Measurements from ENCODE around the gene EIF5. TPM values are rescaled to one million over a fixed set of nuclear protein-coding genes. Genes with fewer than 3 reads are reported as not detected.

The EIF5 gene
- total and polyA plus RNA-seq, 2 of the 4 experiments (the other 2 are of a cell fraction): 181 to 241 TPM

DNA sequence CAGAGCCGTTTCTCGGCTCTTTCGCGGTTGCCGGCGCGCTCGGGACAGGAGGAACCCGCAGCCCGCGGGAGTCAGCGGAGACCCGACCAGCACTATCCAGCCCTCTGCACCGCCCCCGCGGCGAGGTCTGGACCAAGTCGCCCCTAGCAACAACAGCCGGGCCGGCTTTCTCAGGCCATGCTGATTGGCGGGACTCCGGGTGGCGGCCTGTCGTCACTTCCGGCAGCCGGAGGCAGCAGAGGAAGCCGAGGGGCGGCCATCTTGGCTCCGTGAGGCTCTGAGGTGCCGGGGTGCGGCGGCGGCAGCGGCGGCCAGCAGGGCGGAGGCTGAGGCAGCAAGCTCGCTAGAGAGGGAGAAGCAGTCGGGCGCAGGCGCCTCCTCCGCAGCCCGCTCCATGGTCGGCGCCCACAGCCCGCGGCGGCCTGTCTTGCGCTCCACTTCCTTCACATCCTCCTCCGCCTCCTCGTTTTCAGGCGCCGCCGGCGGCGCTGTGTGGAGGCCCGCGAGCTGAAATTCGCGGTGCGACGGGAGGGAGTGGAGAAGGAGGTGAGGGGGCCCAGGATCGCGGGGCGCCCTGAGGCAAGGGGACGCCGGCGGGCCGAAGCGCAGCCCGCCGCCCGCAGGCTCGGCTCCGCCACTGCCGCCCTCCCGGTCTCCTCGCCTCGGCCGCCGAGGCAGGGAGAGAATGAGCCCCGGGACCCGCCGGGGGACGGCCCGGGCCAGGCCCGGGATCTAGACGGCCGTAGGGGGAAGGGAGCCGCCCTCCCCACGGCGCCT is 51.3 kb downstream of the EIF5 start, which contains the start of gene MARK3:
Gene MARK3, plus strand, starts transcription at position 264 of the 777 bp plus-strand sequence. CDS start 615 bp downstream, outside the sequence.
- H3K4me1 ChIP-seq (ENCODE audit: control insufficient read depth, insufficient read depth, low read length): peaks cover 12% of the 10 kb centered on the region
- H2BK15ac ChIP-seq (ENCODE audit: low read depth, low read length): peak within 1 kb of the TSS; percentile 63; the same call in 1 of the 3 replicates
- H2BK20ac ChIP-seq (ENCODE audit: low read depth, low read length): peak within 1 kb of the TSS; percentile 55; the same call in 1 of the 2 replicates
- dilution Hi-C loops (cut with HindIII; ENCODE audit: low sequenced_read_pairs, unreplicated experiment): no loop called here
- peak within 1 kb of the TSS; percentile 91 for H2AFZ ChIP-seq (replicated peaks; ENCODE audit: low read length, poor library complexity)
- H3K9ac ChIP-seq (ENCODE audit: low read depth, low read length): peak within 1 kb of the TSS; percentile 99
- H2AK5ac ChIP-seq (ENCODE audit: low read depth, low read length): peak within 1 kb of the TSS; percentile 92
- WGBS, 2 experiments (ENCODE audit: extremely low coverage in 2 of 2, insufficient read length in 1 of 2): 2% methylated on average over 40 of the region's 91 CpGs; no CpG with 5 or more reads in 1 of the 2 experiments
- DNase-seq (peak; percentile 95), ATAC-seq (ENCODE audit: low read depth) (peak; percentile 95)
- H3K4ac ChIP-seq (ENCODE audit: low read depth, low read length): peak within 1 kb of the TSS; percentile 88
- peak within 1 kb of the TSS; percentile 67 to 80 for H4K8ac ChIP-seq (ENCODE audit: low read depth in 2 of 2, low read length in 2 of 2)
- peak within 1 kb of the TSS; percentile 100 for H3K4me3 ChIP-seq (ENCODE audit: insufficient read depth, low read depth, low read length)
- peaks cover 14% of the 10 kb centered on the region for H3K9me1 ChIP-seq (ENCODE audit: insufficient read depth, low read length)
- H2BK5ac ChIP-seq (ENCODE audit: low read depth, low read length, poor library complexity, severe bottlenecking): peak within 1 kb of the TSS; percentile 86
- ChIA-PET CTCF (no interaction called here), POLR2A (ENCODE audit: unreplicated experiment) (no interaction called here)
- intact Hi-C loops (cut with micrococcal nuclease): loop anchor here (1.0 kb wide), 1 partner anchor 51 kb away; the partner anchor contains the start of gene EIF5
- no peaks in the 10 kb centered on the region for H3K36me3 ChIP-seq (ENCODE audit: control insufficient read depth, insufficient read depth, low read length)
- in situ Hi-C loops (cut with MboI; ENCODE audit: low sequenced_read_pairs): no loop called here
- H3K18ac ChIP-seq (ENCODE audit: low read depth, low read length): peak within 1 kb of the TSS; percentile 39
- peaks cover 5 to 30% of the 10 kb centered on the region in 2 experiments; a peak in 3 of 4 replicates for H3K79me1 ChIP-seq (ENCODE audit: low read depth in 1 of 2, low read length in 2 of 2)
- H3K9me3 ChIP-seq (ENCODE audit: control insufficient read depth, insufficient read depth, low read length): no peaks in the 10 kb centered on the region
- peak within 1 kb of the TSS; percentile 98 for H3K4me2 ChIP-seq (ENCODE audit: low read depth, low read length)
- peak within 1 kb of the TSS; percentile 99 for H3K23ac ChIP-seq (ENCODE audit: low read depth, low read length)
- peak within 1 kb of the TSS; percentile 98 for H2AK9ac ChIP-seq (replicated peaks; ENCODE audit: low read depth, low read length, poor library complexity)
- H3K56ac ChIP-seq (ENCODE audit: extremely low read depth, insufficient read depth, low read length): peak within 1 kb of the TSS; percentile 86
- H4K91ac ChIP-seq (ENCODE audit: insufficient read depth, low read depth, low read length): peak within 1 kb of the TSS; percentile 65
- H2BK120ac ChIP-seq (ENCODE audit: low read depth, low read length): peak within 1 kb of the TSS; percentile 52
- TSS peak; percentile 71 for BruUV-seq (replicated peaks)
- H3K27ac ChIP-seq (ENCODE audit: insufficient read depth, low read length): peak within 1 kb of the TSS; percentile 93
- H4K20me1 ChIP-seq (ENCODE audit: insufficient read depth, low read length): peaks cover 47% of the 10 kb centered on the region
- peak within 1 kb of the TSS; percentile 66; the same call in 1 of the 2 replicates for H4K5ac ChIP-seq (ENCODE audit: low read depth, low read length)
- H3K27me3 ChIP-seq (ENCODE audit: control insufficient read depth, insufficient read depth, low read length): no peaks in the 10 kb centered on the region
- H3K14ac ChIP-seq (replicated peaks; ENCODE audit: low read depth, low read length): peak within 1 kb of the TSS; percentile 98
- peak; percentile 79 for TF ChIP-seq POLR2A (IDR thresholded peaks at IDR 0.05; ENCODE audit: low read depth, low read length)
- TF ChIP-seq MAFK (IDR thresholded peaks at IDR 0.05; ENCODE audit: low read depth, low read length): no peak
- TF ChIP-seq BHLHE40 (IDR thresholded peaks at IDR 0.05; ENCODE audit: low read depth, low read length): peak; percentile 34; the same call in 1 of the 2 replicates
- peak; percentile 95 for TF ChIP-seq RFX5 (IDR thresholded peaks at IDR 0.05; ENCODE audit: low read depth, low read length)
- TF ChIP-seq, protein P1, sequence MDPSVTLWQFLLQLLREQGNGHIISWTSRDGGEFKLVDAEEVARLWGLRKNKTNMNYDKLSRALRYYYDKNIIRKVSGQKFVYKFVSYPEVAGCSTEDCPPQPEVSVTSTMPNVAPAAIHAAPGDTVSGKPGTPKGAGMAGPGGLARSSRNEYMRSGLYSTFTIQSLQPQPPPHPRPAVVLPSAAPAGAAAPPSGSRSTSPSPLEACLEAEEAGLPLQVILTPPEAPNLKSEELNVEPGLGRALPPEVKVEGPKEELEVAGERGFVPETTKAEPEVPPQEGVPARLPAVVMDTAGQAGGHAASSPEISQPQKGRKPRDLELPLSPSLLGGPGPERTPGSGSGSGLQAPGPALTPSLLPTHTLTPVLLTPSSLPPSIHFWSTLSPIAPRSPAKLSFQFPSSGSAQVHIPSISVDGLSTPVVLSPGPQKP (IDR thresholded peaks at IDR 0.05; ENCODE audit: borderline replicate concordance, low read depth, low read length): no peak
- no peak for TF ChIP-seq RAD21 (IDR thresholded peaks at IDR 0.05; ENCODE audit: low read length)
- peak; percentile 25; the same call in 1 of the 2 replicates for TF ChIP-seq MAZ (IDR thresholded peaks at IDR 0.05; ENCODE audit: borderline replicate concordance, low read depth, low read length)
- TF ChIP-seq CHD1 (IDR thresholded peaks at IDR 0.05; ENCODE audit: low read depth, low read length): no peak
- TF ChIP-seq NFE2L2 (IDR thresholded peaks at IDR 0.05; ENCODE audit: low read depth, low read length): no peak
- TF ChIP-seq, protein P2, sequence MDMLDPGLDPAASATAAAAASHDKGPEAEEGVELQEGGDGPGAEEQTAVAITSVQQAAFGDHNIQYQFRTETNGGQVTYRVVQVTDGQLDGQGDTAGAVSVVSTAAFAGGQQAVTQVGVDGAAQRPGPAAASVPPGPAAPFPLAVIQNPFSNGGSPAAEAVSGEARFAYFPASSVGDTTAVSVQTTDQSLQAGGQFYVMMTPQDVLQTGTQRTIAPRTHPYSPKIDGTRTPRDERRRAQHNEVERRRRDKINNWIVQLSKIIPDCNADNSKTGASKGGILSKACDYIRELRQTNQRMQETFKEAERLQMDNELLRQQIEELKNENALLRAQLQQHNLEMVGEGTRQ (IDR thresholded peaks at IDR 0.05; ENCODE audit: low read depth, low read length): no peak
- TF ChIP-seq, protein P3, sequence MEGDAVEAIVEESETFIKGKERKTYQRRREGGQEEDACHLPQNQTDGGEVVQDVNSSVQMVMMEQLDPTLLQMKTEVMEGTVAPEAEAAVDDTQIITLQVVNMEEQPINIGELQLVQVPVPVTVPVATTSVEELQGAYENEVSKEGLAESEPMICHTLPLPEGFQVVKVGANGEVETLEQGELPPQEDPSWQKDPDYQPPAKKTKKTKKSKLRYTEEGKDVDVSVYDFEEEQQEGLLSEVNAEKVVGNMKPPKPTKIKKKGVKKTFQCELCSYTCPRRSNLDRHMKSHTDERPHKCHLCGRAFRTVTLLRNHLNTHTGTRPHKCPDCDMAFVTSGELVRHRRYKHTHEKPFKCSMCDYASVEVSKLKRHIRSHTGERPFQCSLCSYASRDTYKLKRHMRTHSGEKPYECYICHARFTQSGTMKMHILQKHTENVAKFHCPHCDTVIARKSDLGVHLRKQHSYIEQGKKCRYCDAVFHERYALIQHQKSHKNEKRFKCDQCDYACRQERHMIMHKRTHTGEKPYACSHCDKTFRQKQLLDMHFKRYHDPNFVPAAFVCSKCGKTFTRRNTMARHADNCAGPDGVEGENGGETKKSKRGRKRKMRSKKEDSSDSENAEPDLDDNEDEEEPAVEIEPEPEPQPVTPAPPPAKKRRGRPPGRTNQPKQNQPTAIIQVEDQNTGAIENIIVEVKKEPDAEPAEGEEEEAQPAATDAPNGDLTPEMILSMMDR (conservative IDR thresholded peaks at IDR 0.05; ENCODE audit: low read depth, low read length): peak; percentile 24; the same call in 1 of the 2 replicates
- TF ChIP-seq CEBPB (IDR thresholded peaks at IDR 0.05; ENCODE audit: low read depth, low read length): no peak
- TF ChIP-seq SMC3 (IDR thresholded peaks at IDR 0.05; ENCODE audit: low read depth, low read length): 0 out of 2 replicates have a peak, but pooled peaks have one; percentile 9
- peak; percentile 32; the same call in 1 of the 2 replicates for TF ChIP-seq MXI1 (IDR thresholded peaks at IDR 0.05; ENCODE audit: borderline replicate concordance, low read depth, low read length)
